ENCODE results near the gene ZKSCAN2. TPM values are rescaled to one million over a fixed set of nuclear protein-coding genes. Genes with fewer than 3 reads are reported as not detected.

Gene ZKSCAN2
- total and polyA plus RNA-seq, 2 donors (not counting 1 experiment from before 2014, with no cell fraction given) = 2.1 to 4.3 TPM

- no peak overlapping the region for H3K9ac ChIP-seq (ENCODE audit: insufficient read depth, low read length)
- DNase-seq (ENCODE audit: low read depth in 2 of 2) = no peak
- no peaks in the 10 kb centered on the region for H3K9me3 ChIP-seq (ENCODE audit: control insufficient read depth, insufficient read depth, low read depth, low read length)
- H3K79me2 ChIP-seq (ENCODE audit: control insufficient read depth, insufficient read depth, low read length) = no peaks in the 10 kb centered on the region
- no peak overlapping the region for H3K4me2 ChIP-seq (ENCODE audit: extremely low read depth, insufficient read depth, low read length)
- TF ChIP-seq CTCF (conservative IDR thresholded peaks at IDR 0.05 in 1 of 2, IDR thresholded peaks at IDR 0.05 in 1 of 2; ENCODE audit: low read depth in 1 of 2, low read length in 2 of 2) (no peak), EZH2 (IDR thresholded peaks at IDR 0.05; ENCODE audit: low read length, missing control alignments) (no peak)
- H3K4me1 ChIP-seq (ENCODE audit: control insufficient read depth, extremely low read depth, insufficient read depth, low read length) = no peaks in the 10 kb centered on the region
- H2AFZ ChIP-seq (ENCODE audit: low read length) = no peak overlapping the region
- no peaks in the 10 kb centered on the region for H4K20me1 ChIP-seq (ENCODE audit: control insufficient read depth, extremely low read depth, insufficient read depth, low read length)
- H3K27ac ChIP-seq (ENCODE audit: insufficient read depth, low read length) = no peak overlapping the region
- H3K27me3 ChIP-seq (ENCODE audit: control insufficient read depth, insufficient read depth, low read length) = no peaks in the 10 kb centered on the region
- H3K4me3 ChIP-seq (replicated peaks in 1 of 4; ENCODE audit: control extremely low read depth in 1 of 4, insufficient read depth in 1 of 4, low read depth in 3 of 4, low read length in 4 of 4) = no peak overlapping the region
- no peaks in the 10 kb centered on the region for H3K36me3 ChIP-seq (ENCODE audit: control insufficient read depth, insufficient read depth, low read length)
Measured at GRCh38 chr16:25189305-25189704, 68.3 kb downstream of the ZKSCAN2 start.

- H3K9me3 ChIP-seq (ENCODE audit: control insufficient read depth, insufficient read depth, low read depth, low read length) = no peaks in the 10 kb centered on the region
- H3K4me1 ChIP-seq (ENCODE audit: control insufficient read depth, extremely low read depth, insufficient read depth, low read length) = no peaks in the 10 kb centered on the region
- no peak overlapping the region for H3K4me2 ChIP-seq (ENCODE audit: extremely low read depth, insufficient read depth, low read length)
- H3K36me3 ChIP-seq (ENCODE audit: control insufficient read depth, insufficient read depth, low read length) = no peaks in the 10 kb centered on the region
- H3K79me2 ChIP-seq (ENCODE audit: control insufficient read depth, insufficient read depth, low read length) = no peaks in the 10 kb centered on the region
- TF ChIP-seq CTCF (conservative IDR thresholded peaks at IDR 0.05 in 1 of 2, IDR thresholded peaks at IDR 0.05 in 1 of 2; ENCODE audit: low read depth in 1 of 2, low read length in 2 of 2) = no peak
- TF ChIP-seq EZH2 (IDR thresholded peaks at IDR 0.05; ENCODE audit: low read length, missing control alignments) = no peak
- no peaks in the 10 kb centered on the region for H4K20me1 ChIP-seq (ENCODE audit: control insufficient read depth, extremely low read depth, insufficient read depth, low read length)
- no peak overlapping the region for H3K4me3 ChIP-seq (replicated peaks in 1 of 4; ENCODE audit: control extremely low read depth in 1 of 4, insufficient read depth in 1 of 4, low read depth in 3 of 4, low read length in 4 of 4)
- no peak overlapping the region for H3K9ac ChIP-seq (ENCODE audit: insufficient read depth, low read length)
- H3K27ac ChIP-seq (ENCODE audit: insufficient read depth, low read length) = no peak overlapping the region
- H2AFZ ChIP-seq (ENCODE audit: low read length) = no peak overlapping the region
- no peak for DNase-seq (ENCODE audit: low read depth in 2 of 2)
- H3K27me3 ChIP-seq (ENCODE audit: control insufficient read depth, insufficient read depth, low read length) = no peaks in the 10 kb centered on the region
Measured at GRCh38 chr16:25187491-25187795, 70.2 kb downstream of the ZKSCAN2 start.

Other genes with a start within 250 kb of the ZKSCAN2 start
- gene ARHGAP17, start 242.5 kb downstream of the ZKSCAN2 start, total RNA-seq = 24.7 and 43.4 TPM in 2 replicates
- 60.0 and 61.6 TPM in 2 replicates for gene ARHGAP17, start 242.5 kb downstream of the ZKSCAN2 start, polyA plus RNA-seq
- 40.8 and 49.6 TPM in 2 replicates for gene LCMT1, start 146.1 kb downstream of the ZKSCAN2 start, total RNA-seq
- gene LCMT1, start 146.1 kb downstream of the ZKSCAN2 start, polyA plus RNA-seq = 45.8 and 49.0 TPM in 2 replicates
- not detected in 2 replicates for gene AQP8, start 40.9 kb downstream of the ZKSCAN2 start, total RNA-seq
- not detected in 2 replicates for gene AQP8, start 40.9 kb downstream of the ZKSCAN2 start, polyA plus RNA-seq

All from fibroblast of lung (primary cell).